Esophagus (tissue), 2 donors: Measurements from ENCODE around the gene SLC43A3. TPM values are rescaled to one million over a fixed set of nuclear protein-coding genes. Genes with fewer than 3 reads are reported as not detected.
"Not testable (repeated sequence)": the region's sequence is repeated elsewhere in the genome, so short reads cannot be mapped to it uniquely, and the experiment has no call there.

Experiments used
- H3K27ac ChIP-seq, 2 donors: one replicate each; pipeline ENCODE4 v1.5.1; 2013; ENCODE audit warnings: low read depth in 2 of 2, mild to moderate bottlenecking in 2 of 2, inconsistent platforms in 1 of 2, low read length in 1 of 2, moderate library complexity in 1 of 2
- H3K27me3 ChIP-seq, 2 donors: one replicate each; pipeline ENCODE4 v1.6.1; 2013; ENCODE audit warnings: low read length in 2 of 2, control low read depth in 1 of 2, mild to moderate bottlenecking in 1 of 2; ENCODE audit not compliant: insufficient read depth in 2 of 2, control insufficient read depth in 1 of 2
- H3K36me3 ChIP-seq, 2 donors: one replicate each; pipeline ENCODE4 v1.6.1; 2013; ENCODE audit warnings: low read length in 1 of 2; ENCODE audit not compliant: control insufficient read depth in 2 of 2, insufficient read depth in 2 of 2
- H3K4me1 ChIP-seq, 2 donors: one replicate each; pipeline ENCODE4 v1.6.1; 2013; ENCODE audit warnings: low read length in 1 of 2; ENCODE audit not compliant: control insufficient read depth in 2 of 2, insufficient read depth in 2 of 2
- H3K4me3 ChIP-seq, 2 donors: one replicate each; pipeline ENCODE4 v1.5.1; 2013; ENCODE audit warnings: low read length in 2 of 2, mild to moderate bottlenecking in 2 of 2, low read depth in 1 of 2, moderate library complexity in 1 of 2
- H3K9me3 ChIP-seq, 2 donors: one replicate each; pipeline ENCODE4 v1.6.1; 2013; ENCODE audit warnings: mild to moderate bottlenecking in 2 of 2, low read depth in 1 of 2, low read length in 1 of 2, moderate library complexity in 1 of 2; ENCODE audit not compliant: control insufficient read depth in 2 of 2, insufficient read depth in 1 of 2
- WGBS, 2 donors: extraction: QIAGEN DNeasy Blood & Tissue Kit; methylation state at CpG; one replicate each; pipeline ENCODE4 v1.1.7; 2013; 5-methylcytosine and 5-hydroxymethylcytosine counted together
- polyA plus RNA-seq, 2 donors: library from polyadenylated mRNA; stranded (reverse); fragments of 200-250 nt; gene quantifications; one replicate each; pipeline ENCODE4 v1.2.3, GENCODE V29; 2013
- donor health status: healthy with polysubstance abuse.
- donor health status: Bipolar disorder and iron deficiency.

The SLC43A3 gene
- polyA plus RNA-seq, 2 donors: 24.0 to 28.9 TPM

GRCh38 chr11:57361926-57362325 lies 65.0 kb downstream of the SLC43A3 start:
- Histone ChIP-seq H3K4me1 (peaks cover 0 to 2% of the 10 kb centered on the region in 2 donors), H3K27ac (no peak overlapping the region), H3K9me3 (no peaks in the 10 kb centered on the region), H3K27me3 (no peaks in the 10 kb centered on the region), H3K4me3 (no peak overlapping the region), H3K36me3 (no peaks in the 10 kb centered on the region)
- WGBS, 2 donors: 80 to 86% methylated on average over 3 of the region's 3 CpGs

DNA sequence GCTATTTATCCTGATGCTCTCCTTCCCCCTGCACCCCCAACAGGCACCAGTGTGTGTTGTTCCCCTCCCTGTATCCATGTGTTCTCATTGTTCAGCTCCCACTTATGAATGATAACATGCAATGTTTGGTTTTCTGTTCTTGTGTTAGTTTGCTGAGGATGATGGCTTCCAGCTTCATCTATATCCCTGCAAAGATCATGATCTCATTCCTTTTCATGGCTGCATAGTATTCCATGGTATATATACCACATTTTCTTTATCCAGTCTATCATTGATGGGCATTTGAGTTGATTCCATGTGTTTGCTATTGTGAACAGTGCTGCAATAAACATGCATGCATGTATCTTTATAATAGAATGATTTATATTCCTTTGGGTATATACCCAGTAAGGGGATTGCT lies 65.5 kb downstream of the SLC43A3 start:
- not testable (repeated sequence) for H3K4me3 ChIP-seq, H3K4me1 ChIP-seq, H3K27ac ChIP-seq, H3K36me3 ChIP-seq, H3K9me3 ChIP-seq, H3K27me3 ChIP-seq

- 92% methylated on average over 8 of the region's 8 CpGs for WGBS, 2 donors
- no peaks in the 10 kb centered on the region for H3K9me3 ChIP-seq
- no peaks in the 10 kb centered on the region for H3K36me3 ChIP-seq
- no peaks in the 10 kb centered on the region for H3K27me3 ChIP-seq
- no peak overlapping the region for H3K27ac ChIP-seq
- no peak overlapping the region for H3K4me3 ChIP-seq
- peaks cover 0 to 2% of the 10 kb centered on the region in 2 donors for H3K4me1 ChIP-seq
Observed at GRCh38 chr11:57360991-57361390, 65.9 kb downstream of the SLC43A3 start.

- no peaks in the 10 kb centered on the region for H3K36me3 ChIP-seq
- H3K27ac ChIP-seq: no peak overlapping the region
- no peak overlapping the region for H3K4me3 ChIP-seq
- H3K4me1 ChIP-seq: peaks cover 0 to 2% of the 10 kb centered on the region in 2 donors
- no peaks in the 10 kb centered on the region for H3K9me3 ChIP-seq
- H3K27me3 ChIP-seq: no peaks in the 10 kb centered on the region
- 83 to 92% methylated on average over 9 of the region's 9 CpGs for WGBS, 2 donors
Observed at GRCh38 chr11:57359896-57360690, 66.8 kb downstream of the SLC43A3 start.

DNA sequence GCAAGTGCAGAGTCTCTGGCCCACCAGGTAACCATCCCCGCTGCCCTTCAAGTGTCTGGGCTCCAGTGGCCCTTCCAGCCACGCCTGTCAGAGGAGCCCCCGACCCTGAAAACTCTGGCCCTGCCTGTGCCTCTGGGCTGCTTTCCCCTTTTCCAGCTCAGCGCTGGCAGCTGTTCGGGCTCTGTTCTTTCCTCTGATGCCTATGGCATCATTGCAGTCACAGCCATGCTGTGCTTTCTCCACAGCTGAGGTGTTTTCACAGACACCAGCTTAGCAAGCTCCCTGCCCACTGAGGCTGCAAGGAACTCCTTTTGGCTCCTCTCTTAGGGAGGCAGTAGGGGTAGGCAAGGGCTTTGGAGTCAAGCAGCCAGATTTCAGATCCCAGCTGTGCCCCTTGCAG lies 67.5 kb downstream of the SLC43A3 start:
- Histone ChIP-seq H3K27me3 (no peaks in the 10 kb centered on the region), H3K4me1 (peaks cover 0 to 2% of the 10 kb centered on the region in 2 donors), H3K36me3 (no peaks in the 10 kb centered on the region), H3K9me3 (no peaks in the 10 kb centered on the region), H3K4me3 (no peak overlapping the region), H3K27ac (no peak overlapping the region)
- 78 to 80% methylated on average over 5 of the region's 5 CpGs for WGBS, 2 donors

DNA sequence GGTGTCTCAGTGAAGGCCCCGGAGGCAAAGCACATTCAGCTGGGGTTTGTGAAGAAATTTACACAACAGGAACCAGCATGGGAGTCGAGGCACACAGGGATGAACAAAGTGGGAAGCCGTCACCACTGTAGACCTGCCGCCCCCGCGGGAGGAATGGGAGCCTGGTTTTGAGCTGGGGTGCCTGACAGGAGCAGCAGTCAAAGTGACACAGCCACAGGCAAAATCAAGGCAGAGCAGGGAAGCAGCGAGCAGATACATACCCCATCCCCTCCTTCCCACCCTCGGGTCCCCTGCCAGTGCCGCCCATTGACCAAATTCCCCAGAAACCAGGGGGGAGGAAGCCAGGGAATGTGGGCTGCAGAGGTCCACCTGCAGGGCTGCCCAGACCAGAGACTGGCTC lies 67.9 kb downstream of the SLC43A3 start:
- Histone ChIP-seq H3K27me3 (no peaks in the 10 kb centered on the region), H3K4me1 (peaks cover 0 to 2% of the 10 kb centered on the region in 2 donors), H3K4me3 (no peak overlapping the region), H3K36me3 (no peaks in the 10 kb centered on the region), H3K27ac (no peak overlapping the region), H3K9me3 (no peaks in the 10 kb centered on the region)
- 75 to 77% methylated on average over 9 of the region's 9 CpGs for WGBS, 2 donors

- no peak overlapping the region for H3K27ac ChIP-seq
- 54 to 61% methylated on average over 9 of the region's 9 CpGs for WGBS, 2 donors
- H3K4me3 ChIP-seq: no peak overlapping the region
- H3K9me3 ChIP-seq: no peaks in the 10 kb centered on the region
- peaks cover 0 to 2% of the 10 kb centered on the region in 2 donors for H3K4me1 ChIP-seq
- H3K36me3 ChIP-seq: no peaks in the 10 kb centered on the region
- no peaks in the 10 kb centered on the region for H3K27me3 ChIP-seq
Observed at GRCh38 chr11:57358543-57358961, 68.4 kb downstream of the SLC43A3 start.

- 40% methylated on average over 6 of the region's 6 CpGs for WGBS, 2 donors
- Histone ChIP-seq H3K9me3 (no peaks in the 10 kb centered on the region), H3K27me3 (no peaks in the 10 kb centered on the region), H3K4me1 (peaks cover 0 to 2% of the 10 kb centered on the region in 2 donors), H3K27ac (no peak overlapping the region), H3K4me3 (no peak overlapping the region), H3K36me3 (no peaks in the 10 kb centered on the region)
Observed at GRCh38 chr11:57357856-57358255, 69.1 kb downstream of the SLC43A3 start.

GRCh38 chr11:57357310-57357709 lies 69.6 kb downstream of the SLC43A3 start:
- no peak overlapping the region for H3K27ac ChIP-seq
- 79 to 81% methylated on average over 3 of the region's 3 CpGs for WGBS, 2 donors
- H3K36me3 ChIP-seq: no peaks in the 10 kb centered on the region

More at GRCh38 chr11:57357310-57357709, 69.6 kb downstream of the SLC43A3 start:
- H3K4me1 ChIP-seq: peaks cover 0 to 2% of the 10 kb centered on the region in 2 donors
- no peaks in the 10 kb centered on the region for H3K9me3 ChIP-seq
- no peak overlapping the region for H3K4me3 ChIP-seq
- H3K27me3 ChIP-seq: no peaks in the 10 kb centered on the region
